G401 (cell line): ENCODE measurements around the gene THPO. TPM values are rescaled to one million over a fixed set of nuclear protein-coding genes. Genes with fewer than 3 reads are reported as not detected.

Experiments
- DNase-seq: peaks from one replicate; pipeline ENCODE4 v3.0.0-alpha.2; 2015; ENCODE audit warnings: low spot score
- in situ Hi-C: cut with HindIII; loops from 2 replicates; pipeline ENCODE4 v1.10.0; 2016; ENCODE audit warnings: low sequenced_read_pairs, mixed read lengths
- total RNA-seq: library from RNA; depleted of rRNA; stranded (reverse); fragments of >200 nt; shearing (Covaris generic); gene quantifications from 2 replicates; pipeline ENCODE4 v1.2.3, GENCODE V29; 2014

THPO gene
- total RNA-seq, 1 experiment from 2014 or later: 0.20 TPM

DNA sequence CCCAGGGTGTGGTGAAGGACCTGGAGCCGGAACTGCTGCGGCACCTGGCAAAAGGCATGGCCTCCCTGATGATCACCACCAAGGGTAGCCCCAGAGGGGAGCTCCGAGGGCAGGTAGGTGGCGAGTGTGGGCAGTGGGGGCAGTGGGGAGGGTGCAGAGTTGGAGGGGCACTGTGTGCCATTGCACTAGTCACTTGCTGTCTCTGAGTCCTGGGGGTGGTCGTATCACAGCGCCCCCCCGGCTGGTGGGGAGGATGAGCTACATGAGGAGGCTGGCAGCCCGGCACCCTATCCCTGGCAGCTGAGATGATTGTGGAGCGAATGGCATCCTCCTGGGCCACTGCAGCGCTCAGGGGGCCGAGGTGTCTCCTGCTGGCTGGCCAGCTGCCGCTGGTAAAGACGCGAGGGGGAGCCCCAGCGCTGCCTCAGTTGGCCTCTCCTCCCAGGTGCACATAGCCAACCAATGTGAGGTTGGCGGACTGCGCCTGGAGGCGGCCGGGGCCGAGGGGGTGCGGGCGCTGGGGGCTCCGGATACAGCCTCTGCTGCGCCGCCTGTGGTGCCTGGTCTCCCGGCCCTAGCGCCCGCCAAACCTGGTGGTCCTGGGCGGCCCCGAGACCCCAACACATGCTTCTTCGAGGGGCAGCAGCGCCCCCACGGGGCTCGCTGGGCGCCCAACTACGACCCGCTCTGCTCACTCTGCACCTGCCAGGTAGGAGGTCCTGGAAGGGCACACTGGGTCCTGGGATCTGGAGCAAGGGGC is 8.2 kb upstream of the THPO start:
- in situ Hi-C loops: no loop called here
- DNase-seq: no peak

GRCh38 chr3:184384856-184385422 is 6.9 kb upstream of the THPO start:
- in situ Hi-C loops: no loop called here
- no peak for DNase-seq

DNA sequence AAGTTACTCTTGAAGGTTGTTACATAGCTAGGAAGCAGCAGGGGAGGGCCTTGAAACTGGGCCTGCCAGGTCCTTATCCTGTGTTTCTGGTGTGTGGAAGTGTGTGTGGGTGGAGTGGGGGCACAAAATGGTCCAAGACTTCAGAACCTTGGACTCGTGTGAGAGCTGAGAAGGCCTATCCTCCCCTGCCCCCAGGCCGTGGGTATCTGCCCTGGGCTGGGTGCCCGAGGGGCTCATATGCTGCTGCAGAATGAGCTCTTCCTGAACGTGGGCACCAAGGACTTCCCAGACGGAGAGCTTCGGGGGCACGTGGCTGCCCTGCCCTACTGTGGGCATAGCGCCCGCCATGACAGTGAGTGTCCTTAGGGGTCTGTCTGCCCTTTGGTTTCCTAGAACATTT is 6.3 kb upstream of the THPO start:
- no peak for DNase-seq

DNA sequence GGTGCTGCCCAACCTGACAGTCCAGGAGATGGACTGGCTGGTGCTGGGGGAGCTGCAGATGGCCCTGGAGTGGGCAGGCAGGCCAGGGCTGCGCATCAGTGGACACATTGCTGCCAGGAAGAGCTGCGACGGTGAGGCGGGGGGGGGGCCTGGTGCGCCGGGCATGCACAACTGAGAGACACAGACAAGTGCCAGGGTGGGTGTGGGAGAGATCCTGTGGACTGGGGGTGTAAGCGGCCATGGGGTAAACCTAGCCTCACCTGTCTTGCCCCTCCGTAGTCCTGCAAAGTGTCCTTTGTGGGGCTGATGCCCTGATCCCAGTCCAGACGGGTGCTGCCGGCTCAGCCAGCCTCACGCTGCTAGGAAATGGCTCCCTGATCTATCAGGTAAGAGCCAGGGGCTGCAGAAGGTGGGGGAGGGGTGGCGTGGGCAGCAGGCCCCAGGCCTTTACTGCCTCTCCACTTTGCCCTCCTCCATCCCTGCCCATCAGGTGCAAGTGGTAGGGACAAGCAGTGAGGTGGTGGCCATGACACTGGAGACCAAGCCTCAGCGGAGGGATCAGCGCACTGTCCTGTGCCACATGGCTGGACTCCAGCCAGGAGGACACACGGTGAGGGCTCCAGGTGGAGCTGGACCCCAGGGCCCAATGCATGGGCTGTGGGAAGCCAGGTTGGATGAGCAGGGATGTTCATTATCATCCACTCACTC is 5.2 kb upstream of the THPO start:
- in situ Hi-C loops: no loop called here
- peak; percentile 69 for DNase-seq

More for the DNA sequence above, 6.3 kb upstream of the THPO start:
- in situ Hi-C loops: no loop called here

- no peak for DNase-seq
- in situ Hi-C loops: no loop called here
Measured at GRCh38 chr3:184382326-184383032, 4.5 kb upstream of the THPO start.

- DNase-seq: peak; percentile 50
- in situ Hi-C loops: no loop called here
Measured at GRCh38 chr3:184381261-184382224, 3.5 kb upstream of the THPO start.

DNA sequence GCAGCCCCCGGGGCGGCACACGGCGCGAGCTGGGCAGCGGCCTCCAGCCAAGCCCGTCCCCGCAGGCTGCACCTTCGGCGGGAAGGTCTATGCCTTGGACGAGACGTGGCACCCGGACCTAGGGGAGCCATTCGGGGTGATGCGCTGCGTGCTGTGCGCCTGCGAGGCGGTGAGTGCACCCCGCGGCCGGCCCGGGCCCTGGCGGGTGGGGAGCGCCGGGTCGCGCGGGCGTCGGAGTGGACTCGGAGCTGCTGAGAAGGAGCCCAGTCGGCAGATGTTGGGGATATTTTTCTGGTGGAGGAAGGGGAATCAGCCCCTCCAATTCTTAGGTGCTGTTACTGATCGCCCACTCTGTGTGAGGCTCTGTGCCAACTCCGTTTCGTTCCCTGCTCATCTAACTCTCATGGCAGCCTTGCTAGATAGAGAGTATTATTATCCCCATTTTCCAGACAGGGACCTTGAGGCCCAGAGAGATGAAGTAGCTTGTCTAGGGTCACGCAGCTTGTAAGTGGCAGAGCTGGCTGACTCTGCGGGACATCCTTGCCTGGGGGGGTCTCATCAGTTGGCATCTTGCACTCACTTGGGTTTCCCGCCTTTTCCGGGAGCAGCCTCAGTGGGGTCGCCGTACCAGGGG is 2.7 kb upstream of the THPO start:
- in situ Hi-C loops: no loop called here
- peak; percentile 42 for DNase-seq

DNA sequence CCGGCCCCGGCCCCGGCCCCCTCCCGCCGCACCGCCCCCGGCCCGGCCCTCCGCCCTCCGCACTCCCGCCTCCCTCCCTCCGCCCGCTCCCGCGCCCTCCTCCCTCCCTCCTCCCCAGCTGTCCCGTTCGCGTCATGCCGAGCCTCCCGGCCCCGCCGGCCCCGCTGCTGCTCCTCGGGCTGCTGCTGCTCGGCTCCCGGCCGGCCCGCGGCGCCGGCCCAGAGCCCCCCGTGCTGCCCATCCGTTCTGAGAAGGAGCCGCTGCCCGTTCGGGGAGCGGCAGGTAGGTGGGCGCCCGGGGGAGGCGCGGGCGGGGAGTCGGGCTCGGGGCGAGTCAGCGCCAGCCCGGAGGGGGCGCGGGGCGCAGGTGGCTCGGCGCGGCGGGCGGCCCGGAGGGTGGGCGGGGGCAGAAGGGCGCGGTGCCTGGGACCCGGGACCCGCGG is 2.2 kb upstream of the THPO start:
- peak; percentile 66 for DNase-seq
- in situ Hi-C loops: no loop called here

- in situ Hi-C loops: no loop called here
- DNase-seq: no peak
Measured at GRCh38 chr3:184379358-184380184, 1.6 kb upstream of the THPO start, which contains the start of gene CHRD. CHRD (plus strand) TSS chr3:184380054; CDS start chr3:184380319, 265 bp downstream.

DNA sequence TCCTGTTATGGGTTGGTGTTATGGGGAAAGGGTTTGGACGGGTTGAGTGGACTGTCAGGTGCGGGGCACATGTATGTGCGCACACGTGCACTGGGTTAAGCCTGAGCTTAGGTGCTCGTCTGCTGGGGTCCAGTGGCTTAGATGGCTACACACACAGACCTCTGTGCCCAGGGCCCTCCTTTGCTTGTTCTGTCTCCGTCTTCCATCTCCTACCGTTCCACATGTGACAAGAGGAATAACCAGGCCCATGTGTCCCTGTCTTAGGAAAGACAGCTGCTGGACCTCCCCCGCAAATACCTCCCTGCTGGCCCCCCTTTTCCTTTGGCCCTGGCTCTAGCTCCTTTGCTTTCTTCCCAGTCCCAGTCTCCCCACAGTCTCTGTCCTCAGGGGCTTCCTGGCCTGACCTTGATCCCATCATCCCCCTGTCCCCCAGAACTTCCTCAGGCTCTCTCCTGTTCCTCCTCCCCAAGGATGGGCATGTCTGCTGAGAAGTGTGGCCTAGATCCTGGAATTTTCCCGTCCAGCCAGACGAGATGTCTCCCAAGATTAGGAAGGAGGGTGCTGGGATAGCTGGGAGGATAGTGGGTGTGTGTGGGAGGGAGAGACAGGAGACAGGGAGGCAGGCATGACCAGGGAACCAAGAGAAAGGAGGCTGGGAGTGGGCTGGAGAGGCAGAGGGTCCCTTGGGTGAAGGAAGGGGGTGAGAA is 797 bp upstream of the THPO start:
- no peak for DNase-seq
- in situ Hi-C loops: no loop called here

GRCh38 chr3:184377374-184377773 is 633 bp downstream of the THPO start:
- DNase-seq: no peak
- in situ Hi-C loops: no loop called here

GRCh38 chr3:184375747-184376461 is 2.1 kb downstream of the THPO start:
- in situ Hi-C loops: no loop called here
- no peak for DNase-seq

- no peak for DNase-seq
- in situ Hi-C loops: no loop called here
Measured at GRCh38 chr3:184373422-184373821, 4.6 kb downstream of the THPO start.

DNA sequence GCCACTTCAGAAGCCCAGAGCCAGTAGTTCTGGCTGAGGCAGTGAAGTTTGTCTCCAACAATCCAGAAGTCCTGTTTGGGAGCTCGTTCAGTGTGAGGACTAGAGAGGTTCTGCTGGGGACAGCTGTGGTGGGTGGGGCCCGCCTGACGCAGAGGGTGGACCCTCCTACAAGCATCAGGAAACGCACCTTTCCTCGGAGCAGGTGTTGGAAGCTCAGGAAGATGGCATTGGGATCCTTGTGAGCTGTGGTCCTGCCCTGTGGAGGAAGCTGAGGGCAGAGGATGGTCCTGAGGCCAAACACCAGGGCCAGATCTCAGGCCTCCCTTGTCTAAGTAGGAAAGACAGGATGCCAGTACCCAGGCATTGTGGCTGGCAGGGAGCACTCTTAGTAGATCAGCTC is 5.1 kb downstream of the THPO start:
- DNase-seq: no peak
- in situ Hi-C loops: no loop called here

DNA sequence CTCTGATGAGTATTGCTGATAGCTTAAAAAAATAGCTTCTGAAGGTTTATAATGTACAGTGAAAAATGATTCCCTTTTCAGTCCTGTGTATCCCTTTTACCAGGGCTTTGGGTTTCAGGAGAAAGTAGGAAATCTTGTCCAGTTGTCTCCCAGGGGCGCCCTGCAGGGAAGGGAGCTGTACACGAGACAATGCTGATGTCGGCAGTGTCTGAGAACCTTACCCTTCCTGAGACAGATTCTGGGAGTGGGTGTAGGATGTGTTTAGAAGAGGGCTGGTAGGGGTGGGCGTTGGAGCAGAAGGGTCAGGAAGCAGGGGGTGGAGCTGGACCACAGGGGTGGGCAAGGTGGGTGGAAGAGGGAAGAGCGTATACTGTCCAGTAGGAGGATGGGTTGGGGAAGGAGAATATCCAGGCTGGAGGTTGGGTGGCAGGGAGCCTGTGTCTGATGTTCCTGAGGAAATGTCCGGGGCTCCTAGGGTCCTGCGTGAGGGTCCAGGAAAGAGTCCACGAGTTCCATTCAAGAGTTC is 5.6 kb downstream of the THPO start:
- DNase-seq: no peak
- in situ Hi-C loops: no loop called here

GRCh38 chr3:184371570-184372018 is 6.4 kb downstream of the THPO start:
- in situ Hi-C loops: no loop called here
- peak; percentile 94 for DNase-seq
